Measurements from ENCODE around the gene IL1RAPL1. TPM values are rescaled to one million over a fixed set of nuclear protein-coding genes. Genes with fewer than 3 reads are reported as not detected.

Gene IL1RAPL1
- total and polyA plus RNA-seq, 2 donors (not counting 3 experiments of a cell fraction or from before 2014, with no cell fraction given) = 0.79 to 1.3 TPM

- DNase-seq (ENCODE audit: low read depth, low spot score) (no peak), FAIRE-seq (no peak)
- ChIA-PET CTCF (no interaction called here), POLR2A (no interaction called here)
- no peaks in the 10 kb centered on the region for H3K27me3 ChIP-seq (ENCODE audit: control insufficient read depth in 2 of 2, insufficient read depth in 2 of 2, low read length in 2 of 2)
- H3K36me3 ChIP-seq (ENCODE audit: control insufficient read depth in 2 of 2, extremely low read depth in 1 of 2, insufficient read depth in 2 of 2, low read length in 2 of 2) = no peaks in the 10 kb centered on the region
- no peak overlapping the region for H3K4me3 ChIP-seq (replicated peaks in 1 of 3; ENCODE audit: insufficient read depth in 1 of 3, low read depth in 1 of 3, low read length in 3 of 3)
- no TSS peak for BruUV-seq (replicated peaks)
- H3K79me2 ChIP-seq (ENCODE audit: control insufficient read depth, insufficient read depth, low read length) = no peaks in the 10 kb centered on the region
- peaks cover 23% of the 10 kb centered on the region for H3K4me1 ChIP-seq (ENCODE audit: control insufficient read depth, extremely low read depth, insufficient read depth, low read length)
- dilution Hi-C loops (cut with MboI; ENCODE audit: extremely low pct_ligation_motif_present, low sequenced_read_pairs) (no loop called here), intact Hi-C loops (cut with micrococcal nuclease) (loop anchor here (2.0 to 5.0 kb wide), 2 partner anchors 343 to 1069 kb away; no protein-coding TSS in a partner anchor)
- no peak overlapping the region for H3K4me2 ChIP-seq (ENCODE audit: insufficient read depth, low read length)
- H4K20me1 ChIP-seq (replicated peaks; ENCODE audit: control insufficient read depth, extremely low read depth, insufficient read depth, low read length) = no peaks in the 10 kb centered on the region
- TF ChIP-seq FOS (IDR thresholded peaks at IDR 0.05; ENCODE audit: borderline replicate concordance, insufficient read depth, low read length) (no peak), POLR2A (IDR thresholded peaks at IDR 0.05; ENCODE audit: low read depth, low read length) (no peak), MAX (IDR thresholded peaks at IDR 0.05; ENCODE audit: insufficient read depth, insufficient read length) (no peak), JUN (IDR thresholded peaks at IDR 0.05; ENCODE audit: borderline replicate concordance, insufficient read depth, insufficient read length, low read depth) (no peak), GATA2 (IDR thresholded peaks at IDR 0.05; ENCODE audit: insufficient read depth, insufficient read length, low read depth, low read length) (no peak), EZH2 (IDR thresholded peaks at IDR 0.05; ENCODE audit: borderline replicate concordance, low read depth, low read length, severe bottlenecking) (no peak), MYC (IDR thresholded peaks at IDR 0.05; ENCODE audit: low read depth, low read length) (no peak), CTCF (IDR thresholded peaks at IDR 0.05; ENCODE audit: extremely low read depth in 1 of 2, insufficient read depth in 1 of 2, low read depth in 1 of 2, low read length in 2 of 2) (no peak), POLR2AphosphoS5 (IDR thresholded peaks at IDR 0.05; ENCODE audit: insufficient read depth, low read depth, low read length) (no peak)
- no peak overlapping the region for H3K27ac ChIP-seq (ENCODE audit: insufficient read depth, low read depth, low read length)
- H3K9me1 ChIP-seq (replicated peaks; ENCODE audit: control insufficient read depth, extremely low read depth, insufficient read depth, low read length) = no peaks in the 10 kb centered on the region
- no peaks in the 10 kb centered on the region for H3K9me3 ChIP-seq (replicated peaks; ENCODE audit: control insufficient read depth, insufficient read depth, low read length)
- no peak overlapping the region for H3K9ac ChIP-seq (replicated peaks; ENCODE audit: extremely low read depth, insufficient read depth, low read length)
- no peak overlapping the region for H2AFZ ChIP-seq (ENCODE audit: low read depth, low read length)
Measured at GRCh38 chrX:29659911-29660310, 1072.7 kb downstream of the IL1RAPL1 start.

All from endothelial cell of umbilical vein (primary cell).